CD4-positive, alpha-beta T cell (primary cell): Measurements from ENCODE around the gene GLDN. TPM values are rescaled to one million over a fixed set of nuclear protein-coding genes. Genes with fewer than 3 reads are reported as not detected.

Experiments used
- ATAC-seq: fragments of 200-7000 bp; cut with Tn5 transposase; one replicate; pipeline ENCODE4 v1.10.0; 2022; ENCODE audit warnings: mild to moderate bottlenecking; ENCODE audit not compliant: poor library complexity
- CTCF ChIA-PET: fragments of 350-600 bp; sonication (Branson Sonifier 250); formaldehyde crosslinking; loops from one replicate; lab custom pipeline; 2021; ENCODE audit warnings: antibody characterized with exemption, inconsistent platforms; lab: Charles Lee
- POLR2A ChIA-PET: fragments of 350-600 bp; sonication (Branson Sonifier 250); formaldehyde crosslinking; loops from one replicate; lab custom pipeline; 2021; ENCODE audit warnings: antibody characterized with exemption, inconsistent platforms; lab: Charles Lee
- DNase-seq, 14 experiments: peaks; one replicate each; pipeline ENCODE4 v3.0.0-alpha.2; 2013 to 2020; ENCODE audit warnings: mixed read lengths in 2 of 14
- H3K27ac ChIP-seq, 2 donors: one replicate each; pipeline versions ENCODE4 v1.5.1 to v1.7.0; 2013; ENCODE audit warnings: low read length in 2 of 2, low read depth in 1 of 2, mild to moderate bottlenecking in 1 of 2
- H3K27me3 ChIP-seq, 2 experiments: 1 replicate in 1 of 2; 2 replicates in 1 of 2; pipeline versions ENCODE4 v1.6.1 to v1.7.0; 2013; ENCODE audit warnings: low read length in 2 of 2, control low read depth in 1 of 2, mild to moderate bottlenecking in 1 of 2, moderate library complexity in 1 of 2; ENCODE audit not compliant: insufficient read depth in 2 of 2, control insufficient read depth in 1 of 2
- H3K36me3 ChIP-seq: one replicate; pipeline ENCODE4 v1.6.1; 2013; ENCODE audit warnings: low read length, control low read depth; ENCODE audit not compliant: insufficient read depth
- H3K4me1 ChIP-seq: one replicate; pipeline ENCODE4 v1.6.1; 2013; ENCODE audit warnings: low read length, control low read depth; ENCODE audit not compliant: insufficient read depth
- H3K4me3 ChIP-seq: one replicate; pipeline ENCODE4 v1.5.1; 2013; ENCODE audit warnings: mild to moderate bottlenecking, low read length, moderate library complexity
- H3K9me3 ChIP-seq, 2 experiments: 1 replicate in 1 of 2; 2 replicates in 1 of 2; pipeline versions ENCODE4 v1.6.1 to v1.7.0; 2013; ENCODE audit warnings: low read length in 2 of 2, mild to moderate bottlenecking in 2 of 2, control low read depth in 1 of 2, moderate library complexity in 1 of 2; ENCODE audit not compliant: control insufficient read depth in 1 of 2, insufficient read depth in 1 of 2
- H3K27ac Mint-ChIP-seq: one replicate; pipeline ENCODE4 v1.8.0; 2020; ENCODE audit warnings: mixed read lengths
- H3K27me3 Mint-ChIP-seq: one replicate; pipeline ENCODE4 v1.8.0; 2021; ENCODE audit warnings: mixed read lengths
- H3K36me3 Mint-ChIP-seq: one replicate; pipeline ENCODE4 v1.8.0; 2021; ENCODE audit warnings: low read depth, mixed read lengths
- H3K4me1 Mint-ChIP-seq: one replicate; pipeline ENCODE4 v1.8.0; 2021; ENCODE audit warnings: low read depth, mixed read lengths
- H3K4me3 Mint-ChIP-seq: one replicate; pipeline ENCODE4 v1.8.0; 2020; ENCODE audit warnings: mild to moderate bottlenecking, mixed read lengths
- H3K9me3 Mint-ChIP-seq: one replicate; pipeline ENCODE4 v1.8.0; 2020; ENCODE audit warnings: mixed read lengths
- intact Hi-C, 2 experiments: fragments of 100-400 bp; cut with DNase I in 1 of 2; cut with micrococcal nuclease in 1 of 2; formaldehyde crosslinking; loops; one replicate each; pipeline versions ENCODE4 v1.15.1 to v1.9.0; 2023 to 2025; cut with DNase I, micrococcal nuclease
- total RNA-seq, 174 experiments: library from RNA in 2 of 174; stranded (reverse) in 2 of 174; gene quantifications; one replicate each; pipeline ENCODE4 v1.2.3 and lab custom pipeline; 2021 to 2026
- TF ChIP-seq, protein P1 (sequence below): fragments of 200-600 bp; IDR thresholded peaks from one replicate; pipeline ENCODE4 v1.8.0; 2022; ENCODE audit warnings: antibody characterized with exemption, mild to moderate bottlenecking

Gene GLDN
- total RNA-seq, 2 experiments from 2014 or later: not detected

DNA sequence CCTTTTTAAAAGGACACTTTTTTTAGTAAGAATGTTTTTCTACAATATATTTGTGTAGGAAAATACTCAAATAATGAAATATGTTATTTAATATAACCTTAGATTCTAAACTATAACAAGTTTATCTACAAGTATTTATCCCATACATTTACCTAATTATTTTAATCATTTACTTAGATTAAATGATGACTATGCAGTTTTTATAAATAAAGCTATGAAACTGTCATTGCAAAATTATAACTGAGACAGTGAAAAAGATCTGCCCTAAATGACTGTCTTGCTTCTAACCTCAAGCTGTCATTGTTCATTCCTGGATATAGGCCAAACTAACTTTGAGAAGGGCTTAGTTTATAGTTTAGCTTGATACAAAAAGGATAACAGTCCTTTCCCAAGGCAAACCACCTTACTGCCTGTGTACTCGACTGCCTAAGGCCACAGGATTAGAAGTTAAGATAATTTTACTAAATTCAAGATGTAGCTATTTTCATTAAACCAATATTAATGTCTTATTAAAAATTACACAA lies 84.1 kb downstream of the GLDN start:
- DNase-seq (no peak), ATAC-seq (no peak)
- Histone ChIP-seq H3K27me3 (no peaks in the 10 kb centered on the region), H3K4me1 (no peaks in the 10 kb centered on the region), H3K9me3 (no peaks in the 10 kb centered on the region), H3K27ac (no peak overlapping the region), H3K36me3 (no peaks in the 10 kb centered on the region), H3K4me3 (no peak overlapping the region)
- intact Hi-C loops: no loop called here
- Mint-ChIP-seq H3K4me3 (no peak overlapping the region), H3K4me1 (no peaks in the 10 kb centered on the region), H3K27me3 (no peaks in the 10 kb centered on the region), H3K36me3 (no peaks in the 10 kb centered on the region), H3K9me3 (peaks cover under 1% of the 10 kb centered on the region), H3K27ac (no peak overlapping the region)
- ChIA-PET CTCF (no interaction called here), POLR2A (no interaction called here)
- TF ChIP-seq, protein P1, sequence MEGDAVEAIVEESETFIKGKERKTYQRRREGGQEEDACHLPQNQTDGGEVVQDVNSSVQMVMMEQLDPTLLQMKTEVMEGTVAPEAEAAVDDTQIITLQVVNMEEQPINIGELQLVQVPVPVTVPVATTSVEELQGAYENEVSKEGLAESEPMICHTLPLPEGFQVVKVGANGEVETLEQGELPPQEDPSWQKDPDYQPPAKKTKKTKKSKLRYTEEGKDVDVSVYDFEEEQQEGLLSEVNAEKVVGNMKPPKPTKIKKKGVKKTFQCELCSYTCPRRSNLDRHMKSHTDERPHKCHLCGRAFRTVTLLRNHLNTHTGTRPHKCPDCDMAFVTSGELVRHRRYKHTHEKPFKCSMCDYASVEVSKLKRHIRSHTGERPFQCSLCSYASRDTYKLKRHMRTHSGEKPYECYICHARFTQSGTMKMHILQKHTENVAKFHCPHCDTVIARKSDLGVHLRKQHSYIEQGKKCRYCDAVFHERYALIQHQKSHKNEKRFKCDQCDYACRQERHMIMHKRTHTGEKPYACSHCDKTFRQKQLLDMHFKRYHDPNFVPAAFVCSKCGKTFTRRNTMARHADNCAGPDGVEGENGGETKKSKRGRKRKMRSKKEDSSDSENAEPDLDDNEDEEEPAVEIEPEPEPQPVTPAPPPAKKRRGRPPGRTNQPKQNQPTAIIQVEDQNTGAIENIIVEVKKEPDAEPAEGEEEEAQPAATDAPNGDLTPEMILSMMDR: no peak

- ChIA-PET POLR2A (no interaction called here), CTCF (no interaction called here)
- Histone ChIP-seq H3K4me1 (no peaks in the 10 kb centered on the region), H3K27me3 (no peaks in the 10 kb centered on the region), H3K27ac (no peak overlapping the region), H3K4me3 (no peak overlapping the region), H3K36me3 (no peaks in the 10 kb centered on the region), H3K9me3 (peaks cover 0 to 8% of the 10 kb centered on the region in 2 experiments)
- Mint-ChIP-seq H3K36me3 (no peaks in the 10 kb centered on the region), H3K27ac (no peak overlapping the region), H3K4me3 (no peak overlapping the region), H3K9me3 (no peaks in the 10 kb centered on the region), H3K27me3 (no peaks in the 10 kb centered on the region), H3K4me1 (no peaks in the 10 kb centered on the region)
- DNase-seq (no peak), ATAC-seq (no peak)
- intact Hi-C loops: no loop called here
- TF ChIP-seq, protein P1: no peak
Measured at GRCh38 chr15:51438526-51438925, 97.1 kb downstream of the GLDN start.

DNA sequence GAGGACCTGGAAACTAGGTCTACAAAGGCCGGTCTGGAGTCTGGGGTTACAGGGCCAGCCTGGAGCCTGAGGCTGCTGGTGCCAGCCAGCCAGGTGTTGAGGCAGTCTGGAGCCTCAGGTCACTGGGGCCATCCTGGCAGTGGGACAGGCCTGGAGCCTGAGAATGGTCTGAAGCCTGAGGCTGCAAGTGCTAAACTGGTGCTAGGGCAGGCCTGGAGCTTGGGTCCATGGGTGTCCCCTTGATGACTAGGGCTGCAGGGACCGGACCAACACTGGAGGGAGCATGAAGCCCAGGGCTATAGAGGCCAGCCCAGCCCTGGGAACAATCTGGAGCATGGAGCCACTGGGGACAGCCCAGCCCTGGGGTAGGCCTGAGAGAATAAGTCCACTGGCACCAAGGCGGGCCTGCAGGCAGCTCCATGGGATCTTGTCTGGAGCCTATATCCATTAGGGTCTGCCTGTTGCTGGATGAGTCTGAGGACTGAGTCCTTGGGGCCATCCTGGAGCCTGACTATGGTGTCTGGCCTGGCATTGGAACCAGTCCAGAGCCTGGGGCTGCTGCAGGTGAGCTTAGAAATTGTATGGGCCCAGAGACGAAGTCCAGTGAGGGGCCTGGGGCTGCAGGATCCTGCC lies 101.9 kb downstream of the GLDN start:
- H3K4me1 ChIP-seq: no peaks in the 10 kb centered on the region
- Mint-ChIP-seq H3K4me3 (no peak overlapping the region), H3K27me3 (no peaks in the 10 kb centered on the region), H3K36me3 (peaks cover 4% of the 10 kb centered on the region), H3K4me1 (no peaks in the 10 kb centered on the region), H3K9me3 (no peaks in the 10 kb centered on the region), H3K27ac (no peak overlapping the region)
- H3K4me3 ChIP-seq: no peak overlapping the region
- DNase-seq (peak in 1 of 14 experiments; percentile 6), ATAC-seq (no peak)
- H3K27me3 ChIP-seq: no peaks in the 10 kb centered on the region
- ChIA-PET CTCF (no interaction called here), POLR2A (no interaction called here)
- no peaks in the 10 kb centered on the region for H3K36me3 ChIP-seq
- intact Hi-C loops: no loop called here
- no peak overlapping the region for H3K27ac ChIP-seq
- H3K9me3 ChIP-seq: peaks cover 0 to 8% of the 10 kb centered on the region in 2 experiments
- TF ChIP-seq, protein P1: no peak
